Smooth muscle cell (in vitro differentiated cells): ENCODE measurements around the gene FAM241B. TPM values are rescaled to one million over a fixed set of nuclear protein-coding genes. Genes with fewer than 3 reads are reported as not detected.

Experiments
- DNase-seq: peaks from one replicate; lab custom pipeline; 2025; ENCODE audit not compliant: unreplicated experiment; lab: John Stamatoyannopoulos, UW
- H2AFZ ChIP-seq: fragments of 200-600 bp; sonication (generic); 2 replicates; pipeline ENCODE4 v1.6.0; 2016; ENCODE audit warnings: antibody characterized with exemption, low read depth, mild to moderate bottlenecking
- H3F3A ChIP-seq: fragments of 200-600 bp; sonication (generic); 2 replicates; pipeline ENCODE4 v1.6.0; 2017; ENCODE audit warnings: antibody characterized with exemption, low read depth
- H3K27ac ChIP-seq: fragments of 200-600 bp; sonication (generic); 2 replicates; pipeline ENCODE4 v1.5.1; 2016; ENCODE audit warnings: low read depth, mild to moderate bottlenecking
- H3K27me3 ChIP-seq: fragments of 200-600 bp; sonication (generic); 2 replicates; pipeline ENCODE4 v1.6.1; 2016; ENCODE audit warnings: low read depth, mild to moderate bottlenecking
- H3K36me3 ChIP-seq: fragments of 200-600 bp; sonication (generic); 2 replicates; pipeline ENCODE4 v1.5.1; 2016; ENCODE audit warnings: low read depth
- H3K4me1 ChIP-seq: fragments of 200-600 bp; sonication (generic); 2 replicates; pipeline ENCODE4 v1.5.1; 2016; ENCODE audit warnings: low read depth
- H3K4me2 ChIP-seq: fragments of 200-600 bp; sonication (generic); 2 replicates; pipeline ENCODE4 v1.6.0; 2016; ENCODE audit warnings: mild to moderate bottlenecking
- H3K4me3 ChIP-seq: fragments of 200-600 bp; sonication (generic); 2 replicates; pipeline ENCODE4 v1.5.1; 2016; ENCODE audit warnings: mild to moderate bottlenecking
- H3K79me2 ChIP-seq: fragments of 200-600 bp; sonication (generic); 2 replicates; pipeline ENCODE4 v1.6.0; 2016; ENCODE audit warnings: low read depth, mild to moderate bottlenecking
- H3K9ac ChIP-seq: fragments of 200-600 bp; sonication (generic); 2 replicates; pipeline ENCODE4 v1.6.0; 2016; ENCODE audit warnings: low read depth
- H3K9me3 ChIP-seq: fragments of 200-600 bp; sonication (generic); replicated peaks from 2 replicates; pipeline ENCODE4 v1.5.1; 2016; ENCODE audit warnings: low read depth
- H4K20me1 ChIP-seq: fragments of 200-600 bp; sonication (generic); 2 replicates; pipeline ENCODE4 v1.6.0; 2016; ENCODE audit warnings: low read depth
- CTCF ChIP-seq: fragments of 200-600 bp; sonication (generic); IDR thresholded peaks from 2 replicates; pipeline ENCODE4 v1.5.1; 2017; ENCODE audit warnings: borderline replicate concordance, mild to moderate bottlenecking, antibody characterized with exemption; ENCODE audit not compliant: insufficient read depth, poor library complexity, severe bottlenecking
- WGBS: methylation state at CpG from one replicate; pipeline ENCODE4 v1.1.7; 2016; ENCODE audit warnings: low lambda C conversion rate; 5-methylcytosine and 5-hydroxymethylcytosine counted together
- polyA plus RNA-seq: library from polyadenylated mRNA; unstranded; fragments of >200 nt; fragmentation: Nextera tagmentation; extraction: Ambion mirVana; gene quantifications from 2 replicates; pipeline ENCODE4 v1.2.1, GENCODE V29; 2016
- total RNA-seq: library from RNA; depleted of rRNA; stranded (reverse); fragments of >200 nt; gene quantifications from 2 replicates; pipeline ENCODE4 v1.2.3, GENCODE V29; 2014

The FAM241B gene
- total and polyA plus RNA-seq, 2 experiments from 2014 or later, result 4.1 to 8.0 TPM

DNA sequence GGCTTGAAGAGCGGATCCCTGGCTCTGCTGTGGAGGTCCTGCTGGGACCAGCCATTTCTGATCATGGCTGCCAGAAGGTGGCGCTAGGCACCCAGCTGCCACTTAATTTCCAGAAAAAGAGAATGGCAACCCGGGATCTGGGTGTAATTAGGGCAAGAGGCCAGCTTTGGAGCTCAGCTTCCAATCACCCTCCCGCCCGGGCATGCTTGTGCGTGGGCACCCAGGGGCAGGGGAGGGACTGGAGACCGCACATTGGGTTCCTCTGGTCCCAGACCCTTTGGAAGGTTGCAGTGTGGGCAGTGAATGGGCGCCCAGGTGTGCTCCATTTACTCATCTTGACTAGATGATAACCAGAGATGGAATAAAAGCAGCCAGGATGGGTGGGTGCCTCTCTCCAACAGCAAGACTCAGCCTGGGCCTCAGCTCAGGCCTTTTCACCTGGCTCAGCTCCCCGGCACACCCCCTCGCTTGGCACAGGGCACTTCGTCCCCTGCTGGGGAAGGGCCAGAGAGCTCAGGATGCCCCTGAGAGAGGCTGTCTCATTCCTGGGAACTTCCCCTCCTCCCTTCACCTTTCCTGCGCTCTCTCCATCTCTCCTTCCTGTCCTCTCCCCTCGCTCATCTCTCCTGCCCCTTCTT, 14.7 kb downstream of the FAM241B start:
- Histone ChIP-seq H2AFZ (no peak overlapping the region), H3K27ac (no peak overlapping the region), H3K27me3 (peaks cover 7% of the 10 kb centered on the region), H3K9me3 (no peaks in the 10 kb centered on the region), H3K36me3 (no peaks in the 10 kb centered on the region), H3F3A (no peaks in the 10 kb centered on the region), H3K4me3 (no peak overlapping the region), H3K4me1 (peaks cover 7% of the 10 kb centered on the region), H3K79me2 (no peaks in the 10 kb centered on the region), H3K4me2 (no peak overlapping the region), H3K9ac (no peak overlapping the region), H4K20me1 (no peaks in the 10 kb centered on the region)
- peak; percentile 25 for DNase-seq
- peak; percentile 87 for TF ChIP-seq CTCF
- 50% methylated on average over 13 of the region's 13 CpGs for WGBS

DNA sequence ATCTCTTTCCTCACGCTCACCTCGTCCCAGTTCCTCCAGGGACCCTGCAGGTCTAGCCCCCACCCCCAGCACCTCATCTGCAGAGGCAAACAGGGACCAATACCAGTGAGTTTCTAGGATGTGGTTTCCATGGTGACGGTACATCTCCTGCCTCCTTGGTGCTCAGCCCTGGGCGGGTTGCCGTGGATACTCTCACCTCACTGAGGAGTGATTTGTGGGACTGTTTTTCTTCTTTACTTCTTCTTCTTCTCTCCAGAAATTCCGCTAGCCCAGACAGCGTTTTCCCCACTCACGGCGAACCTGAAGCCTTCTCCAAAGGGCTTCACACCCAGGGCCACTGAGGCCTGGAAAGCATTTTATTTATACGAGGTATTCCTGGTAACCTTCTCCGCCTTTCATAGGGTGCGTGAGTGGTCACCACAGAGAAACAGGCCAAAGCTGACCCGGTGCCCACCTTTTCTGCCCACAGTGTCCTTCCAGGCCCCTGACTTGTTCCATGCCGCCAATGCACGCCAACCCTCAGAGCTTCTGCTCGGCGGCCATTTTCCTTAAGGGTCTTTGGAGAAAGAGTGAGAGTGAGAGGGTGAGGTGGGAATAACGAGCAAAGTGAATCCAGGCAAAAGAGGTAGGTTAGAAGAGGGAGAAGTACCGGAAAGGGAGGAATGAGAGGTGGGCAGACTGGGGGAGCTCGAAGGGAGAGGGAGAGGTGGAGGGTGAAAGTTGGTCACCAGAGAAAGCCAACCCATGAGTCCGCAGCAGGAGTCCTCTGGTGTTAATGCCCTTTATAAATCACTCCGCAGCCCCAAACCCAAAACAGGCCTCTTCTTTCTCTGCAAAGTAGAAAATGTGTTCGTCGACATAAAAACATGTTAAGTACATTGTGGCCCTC, 15.5 kb downstream of the FAM241B start:
- peaks cover 7% of the 10 kb centered on the region for H3K4me1 ChIP-seq
- no peak overlapping the region for H3K9ac ChIP-seq
- no peak for DNase-seq
- H3K4me2 ChIP-seq, result no peak overlapping the region
- no peak overlapping the region for H3K27ac ChIP-seq
- no peaks in the 10 kb centered on the region for H3K9me3 ChIP-seq
- no peaks in the 10 kb centered on the region for H4K20me1 ChIP-seq
- no peak overlapping the region for H2AFZ ChIP-seq
- H3K36me3 ChIP-seq, result no peaks in the 10 kb centered on the region
- peaks cover 7% of the 10 kb centered on the region for H3K27me3 ChIP-seq
- no peak for TF ChIP-seq CTCF
- no peaks in the 10 kb centered on the region for H3F3A ChIP-seq
- H3K4me3 ChIP-seq, result no peak overlapping the region
- H3K79me2 ChIP-seq, result no peaks in the 10 kb centered on the region
- WGBS, result 92% methylated on average over 24 of the region's 24 CpGs

DNA sequence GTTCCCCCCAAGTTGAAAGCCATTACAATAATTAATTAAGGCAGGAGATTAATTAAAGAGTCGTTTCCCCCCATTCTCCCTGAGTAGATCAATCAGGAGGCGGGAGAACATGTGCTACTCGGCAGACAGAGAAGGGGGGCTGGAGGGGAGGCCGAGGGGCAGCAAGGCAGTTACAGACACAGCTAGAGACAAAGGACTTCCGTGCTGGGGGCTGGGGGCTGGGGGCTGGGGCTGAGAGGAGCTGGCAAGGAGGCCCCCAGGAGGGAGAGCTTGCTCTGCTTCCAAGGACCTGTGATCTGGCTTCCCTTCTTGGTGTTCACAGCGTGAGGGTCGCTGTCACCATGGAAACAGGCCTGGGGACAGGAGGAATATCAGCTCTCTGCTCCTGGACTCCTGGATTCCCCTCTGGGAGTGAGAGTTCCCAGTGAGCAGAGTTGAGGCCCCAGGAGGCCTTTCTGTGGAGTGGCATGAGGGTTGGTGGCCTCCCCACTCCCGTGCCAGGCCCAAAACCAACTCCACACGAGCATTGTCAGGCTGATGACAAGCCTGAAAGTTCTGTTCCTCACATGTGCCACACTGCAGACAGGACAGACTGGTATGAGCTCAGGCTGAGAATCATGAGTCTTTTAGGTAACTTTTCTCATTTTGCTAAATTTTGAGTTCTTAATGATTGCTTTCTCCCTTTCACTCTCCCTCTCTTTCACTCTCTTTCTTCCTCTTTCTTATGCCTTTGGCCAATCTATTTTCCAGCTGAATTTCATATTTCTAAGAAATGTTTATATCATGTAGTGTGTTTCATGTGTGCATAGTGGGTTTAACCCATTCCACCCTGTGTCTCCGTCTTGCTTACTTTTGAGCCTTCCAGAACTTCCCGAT, 16.4 kb downstream of the FAM241B start:
- no peak for DNase-seq
- peaks cover 7% of the 10 kb centered on the region for H3K27me3 ChIP-seq
- WGBS, result 54% methylated on average over 11 of the region's 11 CpGs

More for the DNA sequence above, 16.4 kb downstream of the FAM241B start:
- no peak overlapping the region for H3K4me3 ChIP-seq
- H3K9me3 ChIP-seq, result no peaks in the 10 kb centered on the region
- no peak overlapping the region for H2AFZ ChIP-seq
- no peaks in the 10 kb centered on the region for H4K20me1 ChIP-seq
- no peak overlapping the region for H3K9ac ChIP-seq
- H3K4me2 ChIP-seq, result no peak overlapping the region
- H3K36me3 ChIP-seq, result no peaks in the 10 kb centered on the region
- TF ChIP-seq CTCF, result no peak
- peaks cover 7% of the 10 kb centered on the region for H3K4me1 ChIP-seq
- H3K27ac ChIP-seq, result no peak overlapping the region
- no peaks in the 10 kb centered on the region for H3F3A ChIP-seq
- no peaks in the 10 kb centered on the region for H3K79me2 ChIP-seq
